Lower lobe of right lung (tissue), 2 donors: Measurements from ENCODE around the gene PCDHB8. TPM values are rescaled to one million over a fixed set of nuclear protein-coding genes. Genes with fewer than 3 reads are reported as not detected.
"Not testable (repeated sequence)": the region's sequence is repeated elsewhere in the genome, so short reads cannot be mapped to it uniquely, and the experiment has no call there.

Experiments
- ATAC-seq, 2 donors: fragments of 200-7000 bp; cut with Tn5 transposase; one replicate each; pipeline ENCODE4 v1.9.1; 2020 to 2022; ENCODE audit warnings: mild to moderate bottlenecking in 2 of 2, moderate library complexity in 2 of 2
- DNase-seq: peaks from one replicate; pipeline ENCODE4 v3.0.0-alpha.2; 2020
- H3K27ac ChIP-seq: fragments of 200-600 bp; one replicate; pipeline ENCODE4 v1.8.0; 2022
- H3K27me3 ChIP-seq: fragments of 200-600 bp; one replicate; pipeline ENCODE4 v1.8.0; 2022; ENCODE audit warnings: low read depth
- H3K36me3 ChIP-seq: fragments of 200-600 bp; one replicate; pipeline ENCODE4 v1.8.0; 2022; ENCODE audit warnings: mild to moderate bottlenecking
- H3K4me1 ChIP-seq: fragments of 200-600 bp; one replicate; pipeline ENCODE4 v1.8.0; 2022
- H3K4me3 ChIP-seq: fragments of 200-600 bp; one replicate; pipeline ENCODE4 v1.8.0; 2022; ENCODE audit warnings: mild to moderate bottlenecking
- H3K9me3 ChIP-seq: fragments of 200-600 bp; one replicate; pipeline ENCODE4 v1.8.0; 2022
- CTCF ChIP-seq: fragments of 200-600 bp; IDR thresholded peaks from one replicate; pipeline ENCODE4 v1.8.0; 2022; ENCODE audit warnings: antibody characterized with exemption, mild to moderate bottlenecking
- intact Hi-C: fragments of 100-400 bp; cut with DNase I; formaldehyde crosslinking; loops from one replicate; pipeline ENCODE4 v1.11.0; 2022
- total RNA-seq: library from RNA; stranded (reverse); fragmentation: NEBNext Ultra II Directional; extraction: Animal tissue kit (Norgen Biotek cat#: 25700); gene quantifications from one replicate; pipeline ENCODE4 v1.2.1, GENCODE V29; 2021
- donor health status: DM: no; HTN: yes; CAD: no; lungs with severe emphysema.

The PCDHB8 gene
- total RNA-seq, 1 donor from 2014 or later: 2.6 TPM

- Histone ChIP-seq H3K4me1 (no peaks in the 10 kb centered on the region), H3K27ac (no peak within 1 kb of the TSS), H3K9me3 (peaks cover 18% of the 10 kb centered on the region), H3K36me3 (no peaks in the 10 kb centered on the region), H3K4me3 (peak within 1 kb of the TSS; percentile 13), H3K27me3 (peaks cover 26% of the 10 kb centered on the region)
- no peak for DNase-seq
- TF ChIP-seq CTCF: peak; percentile 39
- no peak for ATAC-seq
- intact Hi-C loops: no loop called here
These were observed 5.0 kb upstream of the PCDHB8 start, which contains the start of gene PCDHB7 for GRCh38 chr5:141172381-141173204. PCDHB7 (plus strand) TSS chr5:141172644; CDS start chr5:141172836, 192 bp downstream.

GRCh38 chr5:141174291-141175104 lies 3.1 kb upstream of the PCDHB8 start:
- DNase-seq, ATAC-seq, intact Hi-C loops, H3K4me1 ChIP-seq, H3K36me3 ChIP-seq, H3K4me3 ChIP-seq, H3K27ac ChIP-seq: not testable (repeated sequence)
- peaks cover 28% of the 10 kb centered on the region for H3K9me3 ChIP-seq
- peaks cover 25% of the 10 kb centered on the region for H3K27me3 ChIP-seq

GRCh38 chr5:141175933-141176332 lies 1.7 kb upstream of the PCDHB8 start:
- Histone ChIP-seq H3K9me3 (peaks cover 28% of the 10 kb centered on the region), H3K27ac (no peak overlapping the region), H3K4me1 (no peaks in the 10 kb centered on the region), H3K36me3 (no peaks in the 10 kb centered on the region), H3K4me3 (no peak overlapping the region), H3K27me3 (peaks cover 25% of the 10 kb centered on the region)
- DNase-seq: no peak
- no peak for TF ChIP-seq CTCF
- no peak for ATAC-seq
- intact Hi-C loops: no loop called here

GRCh38 chr5:141179371-141179770 lies 1.8 kb downstream of the PCDHB8 start:
- ATAC-seq, DNase-seq, H3K4me1 ChIP-seq, H3K36me3 ChIP-seq, H3K4me3 ChIP-seq, intact Hi-C loops, H3K27ac ChIP-seq: not testable (repeated sequence)
- Histone ChIP-seq H3K27me3 (peaks cover 28% of the 10 kb centered on the region), H3K9me3 (peaks cover 39% of the 10 kb centered on the region)

DNA sequence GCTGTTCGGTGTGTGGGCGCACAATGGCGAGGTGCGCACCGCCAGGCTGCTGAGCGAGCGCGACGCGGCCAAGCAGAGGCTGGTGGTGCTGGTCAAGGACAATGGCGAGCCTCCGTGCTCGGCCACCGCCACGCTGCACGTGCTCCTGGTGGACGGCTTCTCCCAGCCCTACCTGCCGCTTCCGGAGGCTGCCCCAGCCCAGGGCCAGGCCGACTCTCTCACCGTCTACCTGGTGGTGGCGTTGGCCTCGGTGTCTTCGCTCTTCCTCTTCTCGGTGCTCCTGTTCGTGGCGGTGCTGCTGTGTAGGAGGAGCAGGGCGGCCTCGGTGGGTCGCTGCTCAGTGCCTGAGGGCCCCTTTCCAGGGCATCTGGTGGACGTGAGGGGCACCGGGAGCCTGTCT lies 2.3 kb downstream of the PCDHB8 start:
- H3K4me3 ChIP-seq, H3K36me3 ChIP-seq, ATAC-seq, intact Hi-C loops, H3K4me1 ChIP-seq, DNase-seq, H3K27ac ChIP-seq: not testable (repeated sequence)
- Histone ChIP-seq H3K9me3 (peaks cover 39% of the 10 kb centered on the region), H3K27me3 (peaks cover 24% of the 10 kb centered on the region)

- H3K4me3 ChIP-seq: no peak overlapping the region
- H3K36me3 ChIP-seq: no peaks in the 10 kb centered on the region
- H3K4me1 ChIP-seq: no peaks in the 10 kb centered on the region
- H3K27ac ChIP-seq: no peak overlapping the region
- no peak for ATAC-seq
- no peak for DNase-seq
- TF ChIP-seq CTCF: no peak
- H3K9me3 ChIP-seq: peaks cover 38% of the 10 kb centered on the region
- intact Hi-C loops: no loop called here
- peaks cover 22% of the 10 kb centered on the region for H3K27me3 ChIP-seq
These were observed 2.7 kb downstream of the PCDHB8 start for GRCh38 chr5:141180313-141180712.
